GM23338 (cell line): ENCODE data around the gene SORD.
"Not testable (repeated sequence)": the region's sequence is repeated elsewhere in the genome, so short reads cannot be mapped to it uniquely, and the experiment has no call there.

Experiments used
- EZH2phosphoT487 ChIP-seq: fragments of 200-600 bp; sonication (generic); IDR thresholded peaks from one replicate; pipeline ENCODE4 v1.8.1; 2018; ENCODE audit warnings: antibody characterized with exemption; ENCODE audit not compliant: unreplicated experiment
- POLR2AphosphoS5 ChIP-seq: IDR thresholded peaks from 2 replicates; pipeline ENCODE4 v1.6.1; 2016; ENCODE audit warnings: antibody characterized with exemption, low read depth
- TF ChIP-seq, protein P1 (sequence below), 2 experiments: fragments of 200-600 bp in 1 of 2; sonication (generic) in 1 of 2; conservative IDR thresholded peaks; 2 replicates each; pipeline versions ENCODE4 v1.5.1 to v1.6.1; 2016 to 2017; ENCODE audit warnings: antibody characterized with exemption in 2 of 2, low read depth in 2 of 2, mild to moderate bottlenecking in 2 of 2, moderate library complexity in 1 of 2

DNA sequence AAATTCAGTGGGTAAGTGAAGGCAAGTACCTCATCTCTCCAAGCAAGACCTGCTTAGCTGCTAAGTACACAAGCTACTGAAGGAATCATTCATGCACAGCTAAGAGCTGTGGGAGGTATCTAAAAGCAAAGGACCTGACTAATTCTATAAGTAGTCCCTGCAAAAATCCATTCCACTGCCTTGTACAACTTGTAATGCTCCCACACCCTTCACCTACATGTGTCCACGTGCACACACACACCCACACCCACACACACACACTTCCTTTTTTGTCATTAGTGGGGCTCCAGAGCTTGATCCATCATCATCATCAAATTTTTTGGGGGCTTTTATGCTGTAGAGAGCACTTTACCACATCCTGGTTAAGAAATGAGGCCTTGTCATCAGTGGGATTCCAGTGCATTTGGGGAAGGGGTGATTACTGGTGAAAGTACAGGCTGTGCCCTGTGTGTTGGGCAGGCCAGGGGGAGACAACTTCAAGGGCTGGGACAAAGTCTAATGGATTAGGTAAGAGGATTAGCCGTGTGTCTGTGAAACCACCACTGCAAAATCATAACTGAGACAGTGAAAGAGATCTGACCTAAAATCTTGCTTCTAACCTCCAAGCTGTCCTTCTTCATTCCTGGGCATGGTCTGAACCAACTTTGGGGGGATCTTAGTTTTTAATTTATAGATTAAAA is 19.1 kb upstream of the SORD start:
- TF ChIP-seq, protein P1, sequence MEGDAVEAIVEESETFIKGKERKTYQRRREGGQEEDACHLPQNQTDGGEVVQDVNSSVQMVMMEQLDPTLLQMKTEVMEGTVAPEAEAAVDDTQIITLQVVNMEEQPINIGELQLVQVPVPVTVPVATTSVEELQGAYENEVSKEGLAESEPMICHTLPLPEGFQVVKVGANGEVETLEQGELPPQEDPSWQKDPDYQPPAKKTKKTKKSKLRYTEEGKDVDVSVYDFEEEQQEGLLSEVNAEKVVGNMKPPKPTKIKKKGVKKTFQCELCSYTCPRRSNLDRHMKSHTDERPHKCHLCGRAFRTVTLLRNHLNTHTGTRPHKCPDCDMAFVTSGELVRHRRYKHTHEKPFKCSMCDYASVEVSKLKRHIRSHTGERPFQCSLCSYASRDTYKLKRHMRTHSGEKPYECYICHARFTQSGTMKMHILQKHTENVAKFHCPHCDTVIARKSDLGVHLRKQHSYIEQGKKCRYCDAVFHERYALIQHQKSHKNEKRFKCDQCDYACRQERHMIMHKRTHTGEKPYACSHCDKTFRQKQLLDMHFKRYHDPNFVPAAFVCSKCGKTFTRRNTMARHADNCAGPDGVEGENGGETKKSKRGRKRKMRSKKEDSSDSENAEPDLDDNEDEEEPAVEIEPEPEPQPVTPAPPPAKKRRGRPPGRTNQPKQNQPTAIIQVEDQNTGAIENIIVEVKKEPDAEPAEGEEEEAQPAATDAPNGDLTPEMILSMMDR (conservative IDR thresholded peaks at IDR 0.05; ENCODE audit: low read depth in 2 of 2), result not testable (repeated sequence)
- not testable (repeated sequence) for TF ChIP-seq EZH2phosphoT487, POLR2AphosphoS5
